HCT116 (cell line): ENCODE data around the gene BRDT. TPM values are rescaled to one million over a fixed set of nuclear protein-coding genes. Genes with fewer than 3 reads are reported as not detected.

Experiments used
- ATAC-seq: fragments of 200-7000 bp; cut with Tn5 transposase; 2 replicates; pipeline ENCODE4 v1.9.1; 2020; ENCODE audit warnings: mild to moderate bottlenecking, moderate library complexity
- BruUV-seq: library from RNA; stranded (reverse); fragments of 400-500 nt; replicated peaks from 2 replicates; lab custom pipeline; 2021; lab: Mats Ljungman, UMichigan
- CTCF ChIA-PET: fragments of 300-600 bp; sonication (Branson Sonifier 250); formaldehyde crosslinking; loops from one replicate; lab custom pipeline; 2021; ENCODE audit warnings: antibody characterized with exemption; lab: Charles Lee
- POLR2A ChIA-PET: fragments of 300-600, 350-600 bp; sonication (Branson Sonifier 250); formaldehyde crosslinking; loops from one replicate; lab custom pipeline; 2021; ENCODE audit warnings: antibody characterized with exemption; lab: Charles Lee
- RAD21 ChIA-PET, 2 experiments: fragments of 300-600 bp; sonication (Branson Sonifier 250); formaldehyde crosslinking; loops; one replicate each; lab custom pipeline; 2023; ENCODE audit warnings: low total read pairs in 2 of 2; ENCODE audit not compliant: uncharacterized antibody in 2 of 2, unreplicated experiment in 2 of 2, low non-redundant PET in 1 of 2; lab: Charles Lee
- DNase-seq: peaks from one replicate; pipeline ENCODE4 v3.0.0-alpha.2; 2010; ENCODE audit warnings: low read depth, low spot score
- H2AFZ ChIP-seq: fragments of 200-600 bp; shearing (Covaris generic), sonication (generic); 2 replicates; pipeline ENCODE4 v1.6.1; 2017; ENCODE audit warnings: low read depth, mixed run types, mixed read lengths, antibody characterized with exemption, low read length; ENCODE audit not compliant: poor library complexity, severe bottlenecking
- H3K27ac ChIP-seq: 2 replicates; pipeline ENCODE4 v1.5.1; 2012; ENCODE audit warnings: low read depth, low read length
- H3K27me3 ChIP-seq: fragments of 200-600 bp; sonication (generic); 2 replicates; pipeline ENCODE4 v1.6.1; 2016; ENCODE audit warnings: mixed run types, low read length, mixed read lengths; ENCODE audit not compliant: insufficient read depth
- H3K36me3 ChIP-seq, 2 experiments: fragments of 200-500 bp in 1 of 2; fragments of 200-600 bp in 1 of 2; sonication (Bioruptor generic) in 1 of 2; sonication (generic) in 1 of 2; 2 replicates each; pipeline versions ENCODE4 v1.5.1 to v1.6.1; 2014 to 2016; ENCODE audit warnings: low read length in 2 of 2, inconsistent platforms in 1 of 2, mixed read lengths in 1 of 2, mixed run types in 1 of 2; ENCODE audit not compliant: insufficient read depth in 2 of 2, control insufficient read depth in 1 of 2
- H3K4me1 ChIP-seq, 2 experiments: fragments of 200-600 bp in 1 of 2; sonication (generic) in 1 of 2; 2 replicates each; pipeline versions ENCODE4 v1.5.1 to v1.6.1; 2012 to 2017; ENCODE audit warnings: low read length in 2 of 2, inconsistent platforms in 1 of 2, mild to moderate bottlenecking in 1 of 2, mixed read lengths in 1 of 2, mixed run types in 1 of 2, moderate library complexity in 1 of 2; ENCODE audit not compliant: insufficient read depth in 2 of 2, control insufficient read depth in 1 of 2
- H3K4me2 ChIP-seq: fragments of 200-600 bp; sonication (generic); 2 replicates; pipeline ENCODE4 v1.6.1; 2017; ENCODE audit warnings: mixed run types, low read length, mixed read lengths
- H3K4me3 ChIP-seq, 2 experiments: fragments of 200-600 bp in 1 of 2; sonication (generic) in 1 of 2; replicated peaks in 1 of 2; 2 replicates each; pipeline ENCODE4 v1.5.1; 2011 to 2016; ENCODE audit warnings: low read length in 2 of 2, control low read depth in 1 of 2, low read depth in 1 of 2, mild to moderate bottlenecking in 1 of 2, mixed read lengths in 1 of 2, mixed run types in 1 of 2
- H3K79me2 ChIP-seq: fragments of 200-600 bp; sonication (generic); 2 replicates; pipeline ENCODE4 v1.6.1; 2017; ENCODE audit warnings: mild to moderate bottlenecking, mixed run types, low read length, moderate library complexity, mixed read lengths; ENCODE audit not compliant: insufficient read depth
- H3K9ac ChIP-seq: fragments of 200-600 bp; sonication (generic); 2 replicates; pipeline ENCODE4 v1.6.1; 2016; ENCODE audit warnings: low read length, mixed read lengths
- H3K9me2 ChIP-seq: fragments of 200-600 bp; sonication (generic), shearing (Covaris generic); 2 replicates; pipeline ENCODE4 v1.6.1; 2017; ENCODE audit warnings: mixed run types, mild to moderate bottlenecking, moderate library complexity; ENCODE audit not compliant: insufficient read depth
- H3K9me3 ChIP-seq, 2 experiments: fragments of 200-500 bp in 1 of 2; fragments of 200-600 bp in 1 of 2; sonication (Bioruptor generic) in 1 of 2; sonication (generic) in 1 of 2; 2 replicates each; pipeline ENCODE4 v1.6.1; 2014 to 2017; ENCODE audit warnings: low read length in 2 of 2, mixed read lengths in 2 of 2, inconsistent platforms in 1 of 2, low read depth in 1 of 2, mild to moderate bottlenecking in 1 of 2, mixed run types in 1 of 2, moderate library complexity in 1 of 2; ENCODE audit not compliant: control insufficient read depth in 1 of 2, insufficient read depth in 1 of 2
- H4K20me1 ChIP-seq: fragments of 200-600 bp; sonication (generic), shearing (Covaris generic); 2 replicates; pipeline ENCODE4 v1.6.1; 2017; ENCODE audit warnings: mixed run types, mild to moderate bottlenecking, moderate library complexity; ENCODE audit not compliant: insufficient read depth
- ATF3 ChIP-seq: IDR thresholded peaks from 2 replicates; pipeline ENCODE4 v1.6.1; 2012
- CTCF ChIP-seq, 3 experiments: fragments of 200-600 bp in 1 of 3; sonication (generic) in 1 of 3; IDR thresholded peaks in 2 of 3; conservative IDR thresholded peaks in 1 of 3; 2 replicates each; pipeline ENCODE4 v1.5.1; 2012 to 2017; ENCODE audit warnings: low read depth in 2 of 3, low read length in 2 of 3, antibody characterized with exemption in 1 of 3, borderline replicate concordance in 1 of 3, control low read depth in 1 of 3, mild to moderate bottlenecking in 1 of 3, mixed read lengths in 1 of 3, mixed run types in 1 of 3, moderate library complexity in 1 of 3; ENCODE audit not compliant: insufficient read depth in 1 of 3
- EGR1 ChIP-seq: IDR thresholded peaks from 2 replicates; pipeline ENCODE4 v1.6.1; 2012; ENCODE audit warnings: low read depth
- ELF1 ChIP-seq: IDR thresholded peaks from 2 replicates; pipeline ENCODE4 v1.6.1; 2012; ENCODE audit warnings: low read depth, borderline replicate concordance
- EZH2 ChIP-seq: fragments of 200-600 bp; sonication (generic); IDR thresholded peaks from 2 replicates; pipeline ENCODE4 v1.6.1; 2017; ENCODE audit warnings: antibody characterized with exemption, mixed run types
- EZH2phosphoT487 ChIP-seq: fragments of 200-600 bp; IDR thresholded peaks from 2 replicates; pipeline ENCODE4 v1.6.1; 2018; ENCODE audit warnings: antibody characterized with exemption, borderline replicate concordance
- JUND ChIP-seq: IDR thresholded peaks from 2 replicates; pipeline ENCODE4 v1.6.1; 2012
- MAX ChIP-seq: IDR thresholded peaks from 2 replicates; pipeline ENCODE4 v1.6.1; 2012
- POLR2AphosphoS5 ChIP-seq: IDR thresholded peaks from 2 replicates; pipeline ENCODE4 v1.6.1; 2011; ENCODE audit warnings: mild to moderate bottlenecking, low read depth, low read length, moderate library complexity
- SIN3A ChIP-seq: IDR thresholded peaks from 2 replicates; pipeline ENCODE4 v1.6.1; 2012; ENCODE audit warnings: low read depth
- YY1 ChIP-seq: IDR thresholded peaks from 2 replicates; pipeline ENCODE4 v1.6.1; 2011; ENCODE audit warnings: low read length, low read depth, moderate library complexity, mild to moderate bottlenecking; ENCODE audit not compliant: insufficient replicate concordance; ENCODE audit errors: extremely low read depth
- ZBTB33 ChIP-seq: IDR thresholded peaks from 2 replicates; pipeline ENCODE4 v1.6.1; 2011; ENCODE audit warnings: mild to moderate bottlenecking, low read length, moderate library complexity; ENCODE audit not compliant: insufficient replicate concordance; ENCODE audit errors: extremely low read depth
- ZFX ChIP-seq: fragments of 450-650 bp; IDR thresholded peaks from 2 replicates; pipeline ENCODE4 v1.6.1; 2017
- intact Hi-C: fragments of 100-400 bp; cut with micrococcal nuclease; formaldehyde crosslinking; loops from 2 replicates; pipeline ENCODE4 v1.10.0; 2022
- total RNA-seq: library from RNA; stranded (reverse); gene quantifications from one replicate; pipeline ENCODE4 v1.2.1, GENCODE V29; 2021; ENCODE audit not compliant: unreplicated experiment

BRDT gene
- total RNA-seq, 1 experiment from 2014 or later: not detected

- ChIA-PET POLR2A (no interaction called here), RAD21 (no interaction called here), CTCF (no interaction called here)
- no peaks in the 10 kb centered on the region for H4K20me1 ChIP-seq
- no peak overlapping the region for H3K9ac ChIP-seq
- DNase-seq: no peak
- no peaks in the 10 kb centered on the region for H3K9me2 ChIP-seq
- no peak overlapping the region for H3K27ac ChIP-seq
- intact Hi-C loops: no loop called here
- BruUV-seq: no TSS peak
- no peaks in the 10 kb centered on the region for H3K4me1 ChIP-seq
- TF ChIP-seq ELF1 (no peak), ZFX (no peak), POLR2AphosphoS5 (no peak), EZH2phosphoT487 (no peak), MAX (no peak), ATF3 (no peak), EZH2 (no peak), EGR1 (no peak), JUND (no peak), CTCF (IDR thresholded peaks at IDR 0.05 in 2 of 3, conservative IDR thresholded peaks at IDR 0.05 in 1 of 3; ENCODE audit: borderline replicate concordance in 1 of 3, insufficient read depth in 1 of 3, low read depth in 2 of 3, low read length in 2 of 3) (no peak), ZBTB33 (no peak), YY1 (no peak), SIN3A (no peak)
- TF ChIP-seq, all 23 proteins: peak for 0
- no peaks in the 10 kb centered on the region for H3K9me3 ChIP-seq
- H3K4me2 ChIP-seq: no peak overlapping the region
- H3K79me2 ChIP-seq: no peaks in the 10 kb centered on the region
- no peaks in the 10 kb centered on the region for H3K36me3 ChIP-seq
- H3K27me3 ChIP-seq: no peaks in the 10 kb centered on the region
- H3K4me3 ChIP-seq: no peak overlapping the region
- no peak for ATAC-seq
- H2AFZ ChIP-seq: no peak overlapping the region
These were observed 94.4 kb downstream of the BRDT start for GRCh38 chr1:92043621-92044020.
